ENCODE data around the gene LZTS3. TPM values are rescaled to one million over a fixed set of nuclear protein-coding genes. Genes with fewer than 3 reads are reported as not detected.

The LZTS3 gene
- total RNA-seq, 4 donors from 2014 or later = 4.4 to 9.7 (median 7.7) TPM

DNA sequence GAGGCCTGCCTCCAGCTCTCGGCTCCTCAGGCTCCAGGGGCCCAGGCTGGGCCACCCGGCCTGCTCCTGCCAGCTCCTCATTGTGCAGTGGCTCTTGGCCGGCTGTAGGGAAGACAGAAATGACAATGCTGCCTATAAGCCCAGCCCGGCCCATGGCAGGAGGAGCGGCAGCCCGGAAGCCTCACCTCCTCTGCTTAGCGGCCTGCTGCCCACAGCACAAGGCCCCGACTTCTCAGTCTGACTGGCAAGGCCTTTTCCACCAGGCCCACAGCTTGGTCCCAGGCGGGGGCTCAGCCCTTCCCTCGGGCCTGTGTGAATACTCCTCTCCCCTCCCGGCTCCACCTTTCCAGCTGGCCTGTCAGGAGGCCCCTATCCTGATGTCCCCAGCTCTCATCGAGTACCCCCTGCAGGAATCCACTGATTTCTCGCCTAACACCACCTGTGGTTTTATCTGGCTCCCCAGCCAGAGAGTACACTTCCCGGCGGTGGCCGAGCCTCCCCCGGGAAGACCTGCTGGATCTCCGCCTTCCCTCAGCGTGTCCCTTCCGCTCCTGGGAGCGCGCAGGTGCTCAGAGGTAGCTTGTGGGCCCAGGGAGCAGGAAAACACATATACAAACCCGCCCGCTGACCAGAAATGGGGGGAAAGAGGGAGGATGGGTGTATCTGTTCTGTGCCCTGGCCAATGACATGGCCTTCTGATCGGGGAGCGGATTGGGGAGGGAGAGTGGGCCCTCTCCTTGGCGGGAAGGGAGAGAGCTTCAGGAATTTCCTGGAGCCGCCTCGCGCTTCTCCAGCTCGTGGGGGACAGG is 30.2 kb upstream of the LZTS3 start:
- TF ChIP-seq, protein P1, sequence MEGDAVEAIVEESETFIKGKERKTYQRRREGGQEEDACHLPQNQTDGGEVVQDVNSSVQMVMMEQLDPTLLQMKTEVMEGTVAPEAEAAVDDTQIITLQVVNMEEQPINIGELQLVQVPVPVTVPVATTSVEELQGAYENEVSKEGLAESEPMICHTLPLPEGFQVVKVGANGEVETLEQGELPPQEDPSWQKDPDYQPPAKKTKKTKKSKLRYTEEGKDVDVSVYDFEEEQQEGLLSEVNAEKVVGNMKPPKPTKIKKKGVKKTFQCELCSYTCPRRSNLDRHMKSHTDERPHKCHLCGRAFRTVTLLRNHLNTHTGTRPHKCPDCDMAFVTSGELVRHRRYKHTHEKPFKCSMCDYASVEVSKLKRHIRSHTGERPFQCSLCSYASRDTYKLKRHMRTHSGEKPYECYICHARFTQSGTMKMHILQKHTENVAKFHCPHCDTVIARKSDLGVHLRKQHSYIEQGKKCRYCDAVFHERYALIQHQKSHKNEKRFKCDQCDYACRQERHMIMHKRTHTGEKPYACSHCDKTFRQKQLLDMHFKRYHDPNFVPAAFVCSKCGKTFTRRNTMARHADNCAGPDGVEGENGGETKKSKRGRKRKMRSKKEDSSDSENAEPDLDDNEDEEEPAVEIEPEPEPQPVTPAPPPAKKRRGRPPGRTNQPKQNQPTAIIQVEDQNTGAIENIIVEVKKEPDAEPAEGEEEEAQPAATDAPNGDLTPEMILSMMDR (IDR thresholded peaks at IDR 0.05) = no peak
- no peak for TF ChIP-seq POLR2A (IDR thresholded peaks at IDR 0.05)
- DNase-seq (ENCODE audit: low spot score in 2 of 2) = no peak
- H3K4me3 ChIP-seq (ENCODE audit: low read depth, poor library complexity, severe bottlenecking) = peak overlapping the region; percentile 85
- intact Hi-C loops (cut with DNase I; ENCODE audit: low total_unique reads) = no loop called here
- 6 to 11% methylated on average over 26 to 31 of the region's 31 CpGs for WGBS, 2 donors

DNA sequence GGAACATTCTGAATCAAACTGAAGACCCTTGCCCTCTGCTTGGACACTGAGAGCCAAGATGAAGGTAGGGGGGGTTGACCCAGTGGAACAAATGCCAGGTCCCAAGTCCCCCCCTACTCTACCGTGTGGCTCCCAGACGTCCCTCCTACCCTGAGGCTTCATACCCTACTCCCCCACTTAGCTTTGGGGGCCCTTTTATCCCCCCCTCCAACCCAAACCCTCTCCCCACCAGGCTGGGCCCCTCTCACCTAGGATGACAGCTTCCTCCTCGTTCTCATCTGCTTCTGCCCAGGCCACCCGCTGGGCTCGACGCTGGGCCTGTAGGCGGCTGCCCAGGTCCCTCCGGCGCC is 29.6 kb upstream of the LZTS3 start:
- TF ChIP-seq, protein P1 (IDR thresholded peaks at IDR 0.05) = no peak
- no peak for TF ChIP-seq POLR2A (IDR thresholded peaks at IDR 0.05)
- H3K4me3 ChIP-seq (ENCODE audit: low read depth, poor library complexity, severe bottlenecking) = no peak overlapping the region
- 24 to 46% methylated on average over 9 of the region's 9 CpGs for WGBS, 2 donors
- DNase-seq (ENCODE audit: low spot score in 2 of 2) = no peak
- intact Hi-C loops (cut with DNase I; ENCODE audit: low total_unique reads) = no loop called here

DNA sequence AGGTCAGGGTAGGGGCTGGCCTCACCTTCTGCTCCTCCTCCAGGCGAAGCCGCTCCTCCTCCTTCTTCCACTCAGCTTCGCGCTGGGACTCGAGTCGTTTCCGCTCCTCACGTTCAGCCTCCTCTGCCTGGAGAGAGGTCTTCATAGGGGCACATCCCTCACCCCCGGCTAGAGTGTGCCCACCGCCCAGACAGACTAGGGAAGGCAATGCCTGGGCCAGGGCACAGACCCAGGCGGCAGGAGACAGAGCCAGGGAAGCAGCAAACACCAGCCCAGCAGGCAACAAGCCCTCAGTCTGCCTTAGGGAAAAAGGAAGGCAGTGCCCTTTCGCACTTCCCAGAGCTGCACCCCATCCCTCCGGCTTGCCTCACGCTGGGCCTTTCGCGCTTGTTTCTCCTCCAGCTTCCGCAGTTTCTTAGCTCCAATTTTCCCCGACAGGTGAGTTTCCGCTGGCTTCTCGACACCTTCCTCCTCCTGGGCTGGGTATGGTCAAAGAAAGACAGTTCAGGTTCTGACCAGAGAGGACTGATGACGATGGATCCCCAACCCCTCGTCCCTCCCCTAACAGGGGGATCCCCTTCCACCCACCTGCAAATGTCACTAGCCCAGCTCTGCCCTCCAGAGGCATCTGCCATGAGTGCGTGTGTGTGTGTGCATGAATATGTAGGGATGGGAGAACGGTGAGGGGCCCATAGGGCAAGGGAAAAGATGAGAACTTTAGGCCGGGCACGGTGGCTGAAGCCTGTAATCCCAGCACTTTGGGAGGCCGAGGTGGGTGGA is 26.8 kb upstream of the LZTS3 start:
- intact Hi-C loops (cut with DNase I; ENCODE audit: low total_unique reads) = no loop called here
- no peak for DNase-seq (ENCODE audit: low spot score in 2 of 2)
- 93% methylated on average over 27 of the region's 27 CpGs for WGBS, 2 donors
- no peak overlapping the region for H3K4me3 ChIP-seq (ENCODE audit: low read depth, poor library complexity, severe bottlenecking)
- TF ChIP-seq, protein P1 (IDR thresholded peaks at IDR 0.05) = no peak
- no peak for TF ChIP-seq POLR2A (IDR thresholded peaks at IDR 0.05)

DNA sequence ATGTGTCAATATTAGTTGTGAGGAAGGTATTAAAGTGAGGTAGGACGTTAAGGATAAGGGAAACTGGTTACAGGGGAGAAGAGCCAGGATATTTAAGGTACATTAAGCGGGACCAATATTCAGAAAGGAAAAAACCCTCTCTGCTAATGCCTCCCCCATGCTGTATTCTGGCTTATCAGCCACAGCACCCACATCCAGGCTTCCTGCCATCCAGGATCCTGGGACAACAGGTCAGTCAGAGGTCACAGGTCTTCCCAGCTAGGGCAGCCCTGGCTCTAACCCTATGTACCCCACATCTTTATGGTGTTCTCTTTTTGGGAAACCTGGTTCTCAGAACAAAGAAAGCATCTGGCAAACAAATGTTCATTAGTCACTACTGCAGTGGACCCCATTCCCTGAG is 25.9 kb upstream of the LZTS3 start:
- DNase-seq (ENCODE audit: low spot score in 2 of 2) = no peak
- intact Hi-C loops (cut with DNase I; ENCODE audit: low total_unique reads) = no loop called here
- 60 to 68% methylated on average over 2 of the region's 2 CpGs for WGBS, 2 donors
- no peak for TF ChIP-seq POLR2A (IDR thresholded peaks at IDR 0.05)
- TF ChIP-seq, protein P1 (IDR thresholded peaks at IDR 0.05) = no peak
- H3K4me3 ChIP-seq (ENCODE audit: low read depth, poor library complexity, severe bottlenecking) = no peak overlapping the region

DNA sequence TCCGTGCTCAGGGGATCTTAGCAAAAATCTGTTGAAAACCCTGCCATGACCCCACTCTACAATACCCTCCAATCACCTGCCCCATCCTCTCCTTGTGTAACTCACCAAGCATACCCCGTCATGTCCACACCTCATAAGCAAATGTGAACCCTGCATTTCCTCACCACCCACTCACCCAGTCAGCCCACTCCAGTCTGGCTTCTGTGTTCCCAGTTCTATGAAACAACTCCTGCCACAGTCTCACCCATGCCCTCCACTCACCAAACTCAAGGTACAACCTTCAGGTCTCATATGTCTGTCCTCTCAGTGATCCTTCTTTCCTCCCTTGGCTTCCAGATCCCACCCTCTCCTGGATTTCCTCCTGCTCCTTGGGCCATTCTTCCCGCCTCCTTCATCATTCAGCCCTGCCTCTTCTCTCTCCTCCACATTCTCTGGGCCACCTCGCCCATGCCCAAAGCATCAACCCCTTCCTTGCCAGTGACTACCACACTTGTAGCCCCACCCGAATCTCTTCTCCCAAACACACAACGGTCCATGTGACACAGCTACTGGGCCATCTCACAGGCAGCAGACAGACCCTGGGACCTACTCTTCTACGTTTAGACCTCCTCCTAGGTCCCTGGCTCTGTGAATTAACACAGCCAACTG is 22.4 kb upstream of the LZTS3 start:
- intact Hi-C loops (cut with DNase I; ENCODE audit: low total_unique reads) = no loop called here
- 85 to 89% methylated on average over 7 of the region's 7 CpGs for WGBS, 2 donors
- H3K4me3 ChIP-seq (ENCODE audit: low read depth, poor library complexity, severe bottlenecking) = no peak overlapping the region
- no peak for DNase-seq (ENCODE audit: low spot score in 2 of 2)
- no peak for TF ChIP-seq POLR2A (IDR thresholded peaks at IDR 0.05)
- TF ChIP-seq, protein P1 (IDR thresholded peaks at IDR 0.05) = no peak
